Esophagus muscularis mucosa (tissue), 4 donors: ENCODE measurements around the gene PLA2G10. TPM values are rescaled to one million over a fixed set of nuclear protein-coding genes. Genes with fewer than 3 reads are reported as not detected.

ENCODE experiments used
- DNase-seq: peaks from one replicate; pipeline ENCODE4 v3.0.0-alpha.2; 2017; ENCODE audit errors: extremely low spot score
- H3K27ac ChIP-seq, 4 donors: fragments of 200-600 bp; sonication (generic); replicated peaks in 1 of 4; 1 replicate in 3 of 4; 2 replicates in 1 of 4; pipeline ENCODE4 v1.5.1; 2016 to 2019; ENCODE audit warnings: mild to moderate bottlenecking in 1 of 4
- H3K27me3 ChIP-seq, 4 donors: fragments of 200-600 bp; sonication (generic); one replicate each; pipeline versions ENCODE4 v1.5.1 to v1.6.0; 2016 to 2019
- H3K36me3 ChIP-seq, 4 donors: fragments of 200-600 bp; sonication (generic); one replicate each; pipeline ENCODE4 v1.5.1; 2016 to 2019
- H3K4me1 ChIP-seq, 4 donors: fragments of 200-600 bp; sonication (generic); one replicate each; pipeline ENCODE4 v1.5.1; 2016 to 2019
- H3K4me3 ChIP-seq, 4 donors: fragments of 200-600 bp; sonication (generic); 1 replicate in 2 of 4; 2 replicates in 2 of 4; pipeline ENCODE4 v1.5.1; 2016 to 2019; ENCODE audit warnings: mild to moderate bottlenecking in 4 of 4, moderate library complexity in 1 of 4
- H3K9me3 ChIP-seq, 4 donors: fragments of 200-600 bp; sonication (generic); 1 replicate in 3 of 4; 2 replicates in 1 of 4; pipeline ENCODE4 v1.5.1; 2016 to 2019
- CTCF ChIP-seq, 3 experiments: fragments of 200-600 bp in 2 of 3; fragments of 450-650 bp in 1 of 3; sonication (generic) in 2 of 3; IDR thresholded peaks; one replicate each; pipeline ENCODE4 v1.5.1; 2017 to 2019; ENCODE audit warnings: antibody characterized with exemption in 3 of 3, mild to moderate bottlenecking in 2 of 3, moderate library complexity in 1 of 3
- EP300 ChIP-seq: sonication (generic); formaldehyde crosslinking; IDR thresholded peaks from one replicate; pipeline ENCODE4 v1.6.1; 2017; ENCODE audit warnings: antibody characterized with exemption
- POLR2A ChIP-seq: fragments of 450-650 bp; IDR thresholded peaks from one replicate; pipeline ENCODE4 v1.6.1; 2017; ENCODE audit warnings: antibody characterized with exemption, moderate library complexity, mild to moderate bottlenecking, low read depth
- POLR2AphosphoS5 ChIP-seq, 2 donors: sonication (generic); formaldehyde crosslinking; IDR thresholded peaks; one replicate each; pipeline ENCODE4 v1.6.1; 2017; ENCODE audit warnings: antibody characterized with exemption in 2 of 2
- WGBS: methylation state at CpG from one replicate; pipeline ENCODE4 v1.1.5; 2018; 5-methylcytosine and 5-hydroxymethylcytosine counted together
- intact Hi-C: fragments of 100-400 bp; cut with DNase I; formaldehyde crosslinking; loops from one replicate; pipeline ENCODE4 v1.15.1; 2023
- total RNA-seq, 4 donors: library from RNA; depleted of rRNA; stranded (reverse); fragments of >200 nt; gene quantifications; one replicate each; pipeline versions ENCODE4 v1.1.0 to v1.2.1, GENCODE V29; 2016

PLA2G10 gene
- total RNA-seq, 4 donors from 2014 or later: not detected

GRCh38 chr16:14676633-14677032 lies 17.5 kb downstream of the PLA2G10 start:
- no peak for DNase-seq
- 77% methylated on average over 3 of the region's 3 CpGs for WGBS

DNA sequence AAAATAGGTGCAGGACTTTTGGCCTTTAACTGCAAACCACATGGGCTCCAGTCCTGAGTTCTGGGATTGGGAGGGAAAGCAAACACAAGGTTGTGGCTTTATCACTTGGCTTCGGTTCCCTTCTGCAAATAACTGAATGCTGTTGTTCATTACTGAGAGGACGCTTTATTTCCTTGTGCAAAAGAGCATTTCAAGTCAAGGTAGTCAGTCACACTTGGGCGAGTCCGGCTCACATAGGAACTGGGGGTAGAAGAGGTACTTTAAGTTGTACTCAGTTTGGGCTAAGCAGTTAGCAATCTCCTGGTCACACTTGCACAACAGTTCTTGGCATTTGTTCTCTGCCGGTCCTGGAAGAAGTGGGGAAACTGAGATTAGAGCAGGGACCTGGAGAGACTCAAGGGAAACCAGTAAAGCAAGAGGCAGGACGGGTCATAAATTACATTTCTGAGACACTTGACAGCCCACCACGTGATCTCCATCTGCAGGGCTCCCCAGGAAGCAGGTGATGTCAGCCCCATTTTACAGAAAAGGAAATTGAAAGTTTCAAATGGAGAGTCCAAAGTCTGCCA lies 21.6 kb downstream of the PLA2G10 start:
- Histone ChIP-seq H3K36me3 (peaks cover 8 to 24% (median 19%) of the 10 kb centered on the region in 4 donors), H3K9me3 (no peaks in the 10 kb centered on the region), H3K4me1 (no peaks in the 10 kb centered on the region), H3K4me3 (no peak overlapping the region), H3K27me3 (peaks cover 0 to 4% (median 0%) of the 10 kb centered on the region in 4 donors), H3K27ac (no peak overlapping the region)
- WGBS: 67% methylated on average over 7 of the region's 7 CpGs
- intact Hi-C loops: no loop called here
- no peak for DNase-seq
- TF ChIP-seq POLR2A: no peak
- no peak for TF ChIP-seq EP300
- TF ChIP-seq POLR2AphosphoS5 (IDR thresholded peaks at IDR 0.05): no peak
- no peak for TF ChIP-seq CTCF (IDR thresholded peaks at IDR 0.05)

More at GRCh38 chr16:14676633-14677032, 17.5 kb downstream of the PLA2G10 start:
- Histone ChIP-seq H3K4me1 (no peaks in the 10 kb centered on the region), H3K36me3 (no peaks in the 10 kb centered on the region), H3K4me3 (no peak overlapping the region), H3K9me3 (no peaks in the 10 kb centered on the region), H3K27ac (no peak overlapping the region), H3K27me3 (peaks cover 0 to 18% (median 0%) of the 10 kb centered on the region in 4 donors)
- intact Hi-C loops: no loop called here
- no peak for TF ChIP-seq CTCF (IDR thresholded peaks at IDR 0.05)
- no peak for TF ChIP-seq EP300
- TF ChIP-seq POLR2AphosphoS5 (IDR thresholded peaks at IDR 0.05): no peak
- TF ChIP-seq POLR2A: no peak

DNA sequence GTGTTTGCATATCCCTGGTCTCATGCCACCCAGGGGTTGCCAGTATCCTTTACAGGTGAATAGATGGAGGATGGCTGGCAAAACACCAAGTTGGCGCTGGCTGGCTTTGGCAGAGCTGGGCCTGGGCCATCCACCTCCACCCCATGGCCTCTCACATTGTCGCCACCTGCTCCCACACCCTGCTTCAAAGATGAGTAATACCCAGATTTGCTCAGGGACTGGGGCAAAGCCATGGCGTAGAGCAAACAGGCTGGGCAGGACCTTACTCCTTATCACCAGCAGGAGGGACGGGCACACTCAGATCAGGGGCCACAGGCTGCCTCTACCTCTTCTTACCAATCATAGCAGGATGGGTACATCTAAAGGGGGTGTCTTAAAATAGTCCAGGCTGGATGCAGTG lies 24.3 kb downstream of the PLA2G10 start:
- Histone ChIP-seq H3K4me3 (no peak overlapping the region), H3K36me3 (peaks cover 26 to 51% (median 46%) of the 10 kb centered on the region in 4 donors), H3K27me3 (no peaks in the 10 kb centered on the region), H3K4me1 (no peaks in the 10 kb centered on the region), H3K27ac (no peak overlapping the region), H3K9me3 (no peaks in the 10 kb centered on the region)
- WGBS: 96% methylated on average over 4 of the region's 4 CpGs
- intact Hi-C loops: no loop called here
- DNase-seq: no peak
- TF ChIP-seq EP300: no peak
- TF ChIP-seq CTCF (IDR thresholded peaks at IDR 0.05): no peak
- no peak for TF ChIP-seq POLR2AphosphoS5 (IDR thresholded peaks at IDR 0.05)
- no peak for TF ChIP-seq POLR2A

- no peak for DNase-seq
- no peak for TF ChIP-seq EP300
- TF ChIP-seq POLR2AphosphoS5 (IDR thresholded peaks at IDR 0.05): no peak
- TF ChIP-seq CTCF (IDR thresholded peaks at IDR 0.05): no peak
- TF ChIP-seq POLR2A: no peak
- intact Hi-C loops: no loop called here
- no peak overlapping the region for H3K27ac ChIP-seq
- 76% methylated on average over 7 of the region's 7 CpGs for WGBS
- no peaks in the 10 kb centered on the region for H3K4me1 ChIP-seq
- no peaks in the 10 kb centered on the region for H3K9me3 ChIP-seq
- H3K36me3 ChIP-seq: peaks cover 37 to 62% (median 57%) of the 10 kb centered on the region in 4 donors
- no peaks in the 10 kb centered on the region for H3K27me3 ChIP-seq
- H3K4me3 ChIP-seq: no peak overlapping the region
Observed at GRCh38 chr16:14668556-14669223, 25.4 kb downstream of the PLA2G10 start.
